GM21619 (cell line): ENCODE data around the gene ASTN1.
"Not testable (repeated sequence)": the region's sequence is repeated elsewhere in the genome, so short reads cannot be mapped to it uniquely, and the experiment has no call there.

Experiments
- ATAC-seq: cut with Tn5 transposase; IDR thresholded peaks from one replicate; pipeline ENCODE4 v1.9.1; 2021; ENCODE audit not compliant: unreplicated experiment

Gene ASTN1

GRCh38 chr1:177116941-177117340 lies 47.6 kb downstream of the ASTN1 start:
- no peak for ATAC-seq

- ATAC-seq, result no peak
Measured at GRCh38 chr1:177106614-177107365, 57.7 kb downstream of the ASTN1 start.

GRCh38 chr1:177106196-177106595 lies 58.3 kb downstream of the ASTN1 start:
- ATAC-seq, result no peak

GRCh38 chr1:177103005-177103852 lies 61.3 kb downstream of the ASTN1 start:
- no peak for ATAC-seq

- ATAC-seq, result no peak
Measured at GRCh38 chr1:177092001-177092400, 72.5 kb downstream of the ASTN1 start.

GRCh38 chr1:177091040-177091439 lies 73.5 kb downstream of the ASTN1 start:
- ATAC-seq, result no peak

- no peak for ATAC-seq
Measured at GRCh38 chr1:177088966-177089365, 75.5 kb downstream of the ASTN1 start.

GRCh38 chr1:177082855-177083693 lies 81.4 kb downstream of the ASTN1 start:
- no peak for ATAC-seq

GRCh38 chr1:177080564-177080963 lies 83.9 kb downstream of the ASTN1 start:
- no peak for ATAC-seq

- no peak for ATAC-seq
Measured at GRCh38 chr1:177077734-177078499, 86.6 kb downstream of the ASTN1 start.

GRCh38 chr1:177077006-177077405 lies 87.5 kb downstream of the ASTN1 start:
- no peak for ATAC-seq

GRCh38 chr1:177074811-177075210 lies 89.7 kb downstream of the ASTN1 start:
- not testable (repeated sequence) for ATAC-seq

GRCh38 chr1:177069490-177069889 lies 95.0 kb downstream of the ASTN1 start:
- ATAC-seq, result no peak

- no peak for ATAC-seq
Measured at GRCh38 chr1:177067752-177068410, 96.6 kb downstream of the ASTN1 start.

GRCh38 chr1:177065430-177065829 lies 99.1 kb downstream of the ASTN1 start:
- no peak for ATAC-seq

GRCh38 chr1:177063648-177064047 lies 100.9 kb downstream of the ASTN1 start:
- ATAC-seq, result no peak

GRCh38 chr1:177054542-177054941 lies 110.0 kb downstream of the ASTN1 start:
- ATAC-seq, result no peak

GRCh38 chr1:177053648-177054047 lies 110.9 kb downstream of the ASTN1 start:
- ATAC-seq, result no peak

- no peak for ATAC-seq
Measured at GRCh38 chr1:177048314-177049069, 116.0 kb downstream of the ASTN1 start.
